Urothelium cell line (cell line): ENCODE measurements around the gene RNF115.
"Not testable (repeated sequence)": the region's sequence is repeated elsewhere in the genome, so short reads cannot be mapped to it uniquely, and the experiment has no call there.

ENCODE experiments used
- DNase-seq: peaks from one replicate; pipeline ENCODE4 v3.0.0; 2011; ENCODE audit warnings: low spot score, mixed read lengths
- FAIRE-seq: peaks from 2 replicates; lab custom pipeline; 2011; peaks lifted over from hg19 to GRCh38; lab: Jason Lieb, UNC

The RNF115 gene

GRCh38 chr1:145782272-145783099 lies 41.4 kb downstream of the RNF115 start:
- FAIRE-seq = no peak

GRCh38 chr1:145778146-145778540 lies 45.8 kb downstream of the RNF115 start:
- no peak for DNase-seq
- no peak for FAIRE-seq

More at GRCh38 chr1:145782272-145783099, 41.4 kb downstream of the RNF115 start:
- peak; percentile 38 for DNase-seq

GRCh38 chr1:145777357-145778145 lies 46.3 kb downstream of the RNF115 start:
- DNase-seq (no peak), FAIRE-seq (no peak)

- DNase-seq (no peak), FAIRE-seq (no peak)
Observed at GRCh38 chr1:145773423-145773822, 50.5 kb downstream of the RNF115 start.

- DNase-seq (no peak), FAIRE-seq (no peak)
Observed at GRCh38 chr1:145771056-145771455, 52.8 kb downstream of the RNF115 start.

GRCh38 chr1:145768004-145768403 lies 55.9 kb downstream of the RNF115 start:
- not testable (repeated sequence) for FAIRE-seq, DNase-seq

- DNase-seq, FAIRE-seq: not testable (repeated sequence)
Observed at GRCh38 chr1:145766926-145767325, 57.0 kb downstream of the RNF115 start.

- FAIRE-seq, DNase-seq: not testable (repeated sequence)
Observed at GRCh38 chr1:145765585-145766360, 58.1 kb downstream of the RNF115 start.

- not testable (repeated sequence) for FAIRE-seq, DNase-seq
Observed at GRCh38 chr1:145765127-145765526, 58.8 kb downstream of the RNF115 start.

GRCh38 chr1:145764231-145764940 lies 59.5 kb downstream of the RNF115 start:
- not testable (repeated sequence) for DNase-seq, FAIRE-seq

GRCh38 chr1:145762001-145762400 lies 61.9 kb downstream of the RNF115 start:
- DNase-seq, FAIRE-seq: not testable (repeated sequence)

- DNase-seq, FAIRE-seq: not testable (repeated sequence)
Observed at GRCh38 chr1:145761498-145761897, 62.4 kb downstream of the RNF115 start.

GRCh38 chr1:145760395-145760949 lies 63.4 kb downstream of the RNF115 start:
- FAIRE-seq, DNase-seq: not testable (repeated sequence)

- no peak for DNase-seq
- no peak for FAIRE-seq
Observed at GRCh38 chr1:145759721-145760120, 64.2 kb downstream of the RNF115 start.

GRCh38 chr1:145758575-145758974 lies 65.3 kb downstream of the RNF115 start:
- no peak for DNase-seq
- FAIRE-seq = no peak

- FAIRE-seq (no peak), DNase-seq (no peak)
Observed at GRCh38 chr1:145758116-145758515, 65.8 kb downstream of the RNF115 start.

GRCh38 chr1:145757420-145757819 lies 66.5 kb downstream of the RNF115 start:
- DNase-seq = no peak
- no peak for FAIRE-seq

GRCh38 chr1:145751491-145752037 lies 72.3 kb downstream of the RNF115 start:
- FAIRE-seq (no peak), DNase-seq (peak; percentile 53)

GRCh38 chr1:145750426-145750825 lies 73.5 kb downstream of the RNF115 start:
- DNase-seq (no peak), FAIRE-seq (no peak)
